Right lobe of liver (tissue), 6 donors: Measurements from ENCODE around the gene KDM2B. TPM values are rescaled to one million over a fixed set of nuclear protein-coding genes. Genes with fewer than 3 reads are reported as not detected.

Source experiments
- ATAC-seq, 4 donors: fragments of 200-7000 bp; cut with Tn5 transposase; one replicate each; pipeline ENCODE4 v1.9.1; 2020; ENCODE audit warnings: mild to moderate bottlenecking in 4 of 4, moderate library complexity in 4 of 4
- DNase-seq, 3 donors: peaks; one replicate each; pipeline ENCODE4 v3.0.0-alpha.2; 2020
- H3K27ac ChIP-seq, 3 donors: fragments of 200-600 bp; one replicate each; pipeline ENCODE4 v1.8.0; 2022
- H3K27me3 ChIP-seq, 2 donors: fragments of 200-600 bp; one replicate each; pipeline ENCODE4 v1.8.0; 2022
- H3K36me3 ChIP-seq, 4 donors: fragments of 200-600 bp; sonication (generic) in 1 of 4; one replicate each; pipeline versions ENCODE4 v1.5.1 to v1.8.0; 2017 to 2022; ENCODE audit warnings: control low read depth in 1 of 4
- H3K4me1 ChIP-seq, 4 donors: fragments of 200-600 bp; sonication (generic) in 1 of 4; one replicate each; pipeline versions ENCODE4 v1.5.1 to v1.8.0; 2017 to 2022; ENCODE audit warnings: control low read depth in 1 of 4
- H3K4me3 ChIP-seq, 3 donors: fragments of 200-600 bp; one replicate each; pipeline ENCODE4 v1.8.0; 2022
- H3K9me3 ChIP-seq, 4 donors: fragments of 200-600 bp; sonication (generic) in 1 of 4; one replicate each; pipeline versions ENCODE4 v1.5.1 to v1.8.0; 2017 to 2022; ENCODE audit warnings: control low read depth in 1 of 4
- POLR2A ChIP-seq: fragments of 450-650 bp; IDR thresholded peaks from one replicate; pipeline ENCODE4 v1.6.1; 2017; ENCODE audit warnings: antibody characterized with exemption, mild to moderate bottlenecking
- WGBS: methylation state at CpG from one replicate; pipeline ENCODE4 v1.1.6; 2018; ENCODE audit warnings: low coverage, low lambda C conversion rate; ENCODE audit not compliant: insufficient coverage; ENCODE audit errors: missing lambda C conversion rate; 5-methylcytosine and 5-hydroxymethylcytosine counted together
- intact Hi-C, 2 donors: fragments of 100-400 bp; cut with DNase I; formaldehyde crosslinking; loops; one replicate each; pipeline versions ENCODE4 v1.11.2 to v1.14.1; 2022
- total RNA-seq, 6 experiments: library from RNA; depleted of rRNA in 2 of 6; stranded (reverse); fragments of >200 nt in 2 of 6; fragmentation: NEBNext Ultra II Directional in 3 of 6; extraction: Animal tissue kit (Norgen Biotek cat#: 25700) in 3 of 6; gene quantifications; one replicate each; pipeline versions ENCODE4 v1.1.0 to v1.2.4, GENCODE V29; 2016 to 2023
- TF ChIP-seq, protein P1 (sequence below), 4 donors: fragments of 200-600 bp in 3 of 4; fragments of 450-650 bp in 1 of 4; IDR thresholded peaks; one replicate each; pipeline versions ENCODE4 v1.5.1 to v1.8.0; 2016 to 2022; ENCODE audit warnings: antibody characterized with exemption in 4 of 4, mild to moderate bottlenecking in 2 of 4
- donor health status: DM: no; HTN: yes; CAD: no.
- donor health status: DM: no; HTN: no; CAD: no.
- donor health status: DM: no; HTN: no; CAD: no.
- donor health status: DM: no; HTN: yes; CAD: no.
- donor health status: DM: no; HTN: yes; CAD: no.

The KDM2B gene
- total RNA-seq, 6 experiments from 2014 or later = 4.8 to 22.8 (median 9.8) TPM

DNA sequence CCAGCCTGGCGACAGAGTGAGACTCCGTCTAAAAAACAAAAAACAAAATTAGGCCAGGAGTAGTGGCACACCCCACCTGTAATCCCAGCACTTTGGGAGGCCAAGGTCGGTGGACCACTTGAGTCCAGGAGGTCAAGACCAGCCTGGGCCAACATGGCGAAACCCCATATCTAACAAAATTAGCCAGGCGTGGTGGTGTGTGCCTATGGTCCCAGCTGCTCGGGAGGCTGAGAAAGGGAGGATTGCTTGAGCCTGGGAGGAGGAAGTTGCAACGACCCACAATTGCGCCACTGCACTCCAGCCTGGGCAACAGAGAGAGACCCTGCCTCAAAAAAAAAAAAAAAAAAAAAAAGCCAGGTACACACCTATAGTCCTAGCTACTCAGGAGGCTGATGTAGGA, 37.0 kb downstream of the KDM2B start:
- H3K27ac ChIP-seq = no peak overlapping the region
- H3K9me3 ChIP-seq = no peaks in the 10 kb centered on the region
- H3K4me1 ChIP-seq = peaks cover 0 to 4% (median 2%) of the 10 kb centered on the region in 4 donors
- ATAC-seq = no peak
- H3K4me3 ChIP-seq = no peak overlapping the region
- no peaks in the 10 kb centered on the region for H3K36me3 ChIP-seq
- intact Hi-C loops = no loop called here
- no peaks in the 10 kb centered on the region for H3K27me3 ChIP-seq
- TF ChIP-seq POLR2A = no peak
- TF ChIP-seq, protein P1, sequence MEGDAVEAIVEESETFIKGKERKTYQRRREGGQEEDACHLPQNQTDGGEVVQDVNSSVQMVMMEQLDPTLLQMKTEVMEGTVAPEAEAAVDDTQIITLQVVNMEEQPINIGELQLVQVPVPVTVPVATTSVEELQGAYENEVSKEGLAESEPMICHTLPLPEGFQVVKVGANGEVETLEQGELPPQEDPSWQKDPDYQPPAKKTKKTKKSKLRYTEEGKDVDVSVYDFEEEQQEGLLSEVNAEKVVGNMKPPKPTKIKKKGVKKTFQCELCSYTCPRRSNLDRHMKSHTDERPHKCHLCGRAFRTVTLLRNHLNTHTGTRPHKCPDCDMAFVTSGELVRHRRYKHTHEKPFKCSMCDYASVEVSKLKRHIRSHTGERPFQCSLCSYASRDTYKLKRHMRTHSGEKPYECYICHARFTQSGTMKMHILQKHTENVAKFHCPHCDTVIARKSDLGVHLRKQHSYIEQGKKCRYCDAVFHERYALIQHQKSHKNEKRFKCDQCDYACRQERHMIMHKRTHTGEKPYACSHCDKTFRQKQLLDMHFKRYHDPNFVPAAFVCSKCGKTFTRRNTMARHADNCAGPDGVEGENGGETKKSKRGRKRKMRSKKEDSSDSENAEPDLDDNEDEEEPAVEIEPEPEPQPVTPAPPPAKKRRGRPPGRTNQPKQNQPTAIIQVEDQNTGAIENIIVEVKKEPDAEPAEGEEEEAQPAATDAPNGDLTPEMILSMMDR (IDR thresholded peaks at IDR 0.05) = no peak
- no peak for DNase-seq
- WGBS = 74% methylated on average over 6 of the region's 8 CpGs

DNA sequence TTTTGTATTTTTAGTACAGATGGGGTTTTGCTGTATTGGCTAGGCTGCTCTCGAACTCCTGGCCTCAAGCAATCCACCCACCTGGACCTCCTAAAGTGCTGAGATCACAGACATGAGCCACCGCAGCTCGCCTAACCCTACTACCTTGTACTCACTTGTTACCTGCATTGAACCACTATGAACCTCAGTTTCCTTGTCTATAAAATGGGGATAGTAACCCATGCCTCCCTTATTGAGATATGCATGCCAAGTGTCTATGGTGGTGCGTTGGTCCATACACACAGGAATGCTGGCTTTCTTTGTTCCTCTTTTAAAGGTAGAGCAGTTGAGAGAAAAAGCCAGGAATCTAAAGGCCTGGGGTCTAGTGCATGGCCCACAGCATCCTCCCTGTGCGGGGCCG, 40.9 kb downstream of the KDM2B start:
- intact Hi-C loops = no loop called here
- Histone ChIP-seq H3K9me3 (no peaks in the 10 kb centered on the region), H3K27me3 (no peaks in the 10 kb centered on the region)

DNA sequence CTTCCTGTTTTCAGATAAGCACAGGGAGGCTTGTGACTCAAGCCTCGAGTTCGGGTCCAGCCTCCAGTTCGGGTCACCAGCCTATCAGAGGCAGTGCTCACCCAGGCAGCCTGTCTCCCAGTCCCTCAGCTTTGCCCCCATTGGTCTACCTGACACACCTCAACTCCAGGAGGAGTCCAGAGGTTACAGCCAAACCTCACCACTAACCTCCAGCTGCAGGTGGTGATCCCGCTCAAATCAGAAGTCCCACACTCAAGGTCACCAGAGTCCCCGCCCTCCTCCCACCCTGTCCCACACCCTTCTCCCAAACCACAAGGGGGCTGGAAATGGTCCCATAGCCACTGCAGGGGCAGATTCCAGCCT, 42.1 kb downstream of the KDM2B start:
- Histone ChIP-seq H3K36me3 (no peaks in the 10 kb centered on the region), H3K27ac (peak overlapping the region in 2 of 3 donors; percentile 89 to 97), H3K4me3 (no peak overlapping the region), H3K4me1 (peaks cover 0 to 27% (median 8%) of the 10 kb centered on the region in 4 donors), H3K27me3 (no peaks in the 10 kb centered on the region), H3K9me3 (no peaks in the 10 kb centered on the region)
- peak; percentile 46 to 85 (median 81) for DNase-seq
- intact Hi-C loops = no loop called here
- 24% methylated on average over 5 of the region's 5 CpGs for WGBS
- peak; percentile 9 to 66 (median 46) for ATAC-seq
- TF ChIP-seq, protein P1 (IDR thresholded peaks at IDR 0.05) = no peak
- no peak for TF ChIP-seq POLR2A

More for the DNA sequence above, 40.9 kb downstream of the KDM2B start:
- H3K27ac ChIP-seq = no peak overlapping the region
- H3K4me1 ChIP-seq = peaks cover 0 to 27% (median 8%) of the 10 kb centered on the region in 4 donors
- no peak overlapping the region for H3K4me3 ChIP-seq
- H3K36me3 ChIP-seq = no peaks in the 10 kb centered on the region
- TF ChIP-seq, protein P1 (IDR thresholded peaks at IDR 0.05) = no peak
- no peak for TF ChIP-seq POLR2A
- WGBS = 96% methylated on average over 6 of the region's 6 CpGs
- ATAC-seq = no peak
- no peak for DNase-seq

DNA sequence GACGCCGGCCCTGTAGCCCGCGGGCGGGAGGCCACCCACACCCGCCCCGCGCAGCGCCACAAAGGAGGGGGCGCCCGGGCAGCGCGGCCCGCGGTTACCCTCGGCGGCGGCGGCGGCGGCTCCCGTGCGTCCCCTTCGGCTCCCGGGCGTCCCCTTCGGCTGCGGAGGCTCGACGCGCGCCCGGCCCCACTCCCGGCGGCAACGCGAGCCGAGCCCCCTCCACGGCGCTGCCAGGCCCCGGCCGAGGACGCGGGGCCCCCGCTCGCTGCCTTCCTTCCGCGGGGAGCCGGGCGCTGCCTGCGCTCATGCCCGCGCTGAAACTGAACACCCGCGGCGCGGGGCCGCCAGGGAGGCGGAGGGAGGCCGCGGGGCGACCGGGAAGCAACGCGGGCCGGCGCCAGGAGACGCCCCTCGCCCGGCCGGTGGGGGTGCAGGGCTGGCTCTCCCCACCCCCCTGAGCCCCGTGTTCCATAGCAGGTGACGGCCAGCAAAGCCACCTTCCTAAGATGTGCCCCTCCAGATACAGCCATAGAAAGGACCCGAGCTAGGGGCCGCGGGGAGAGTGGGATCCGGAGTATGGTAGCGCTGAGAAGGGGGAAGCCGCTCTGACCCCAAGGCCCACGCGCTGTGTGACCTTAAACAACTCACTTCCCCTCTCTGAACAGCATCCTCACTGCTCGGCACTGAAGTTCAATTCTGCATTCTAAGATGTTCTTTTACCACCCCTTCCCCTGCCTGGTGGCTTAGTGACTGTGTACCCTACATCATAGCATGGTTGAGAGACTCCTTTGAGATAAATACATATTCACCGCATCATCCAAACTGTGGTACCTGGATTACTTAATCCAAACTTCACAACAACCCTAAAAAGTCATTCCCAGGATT, 42.8 kb downstream of the KDM2B start:
- Histone ChIP-seq H3K9me3 (no peaks in the 10 kb centered on the region), H3K36me3 (no peaks in the 10 kb centered on the region), H3K4me1 (peaks cover 0 to 27% (median 8%) of the 10 kb centered on the region in 4 donors), H3K27ac (peak overlapping the region; percentile 85 to 97 (median 89)), H3K4me3 (peak overlapping the region; percentile 59 to 69 (median 61)), H3K27me3 (no peaks in the 10 kb centered on the region)
- DNase-seq (peak in 1 of 3 donors; percentile 40), ATAC-seq (peak in 1 of 4 donors; percentile 13)
- intact Hi-C loops = no loop called here
- TF ChIP-seq POLR2A = no peak
- TF ChIP-seq, protein P1 (IDR thresholded peaks at IDR 0.05) = no peak
- WGBS = 17% methylated on average over 3 of the region's 83 CpGs
